ENCODE measurements around the gene CRKL.

- TF ChIP-seq CTCF (conservative IDR thresholded peaks at IDR 0.05) (no peak), EZH2 (IDR thresholded peaks at IDR 0.05; ENCODE audit: low read depth) (no peak)
Observed at GRCh38 chr22:20974336-20974955, 57.2 kb downstream of the CRKL start.

All from PC-9 (cell line).